Lower leg skin (tissue), 4 donors: ENCODE results near the gene KCNIP4. TPM values are rescaled to one million over a fixed set of nuclear protein-coding genes. Genes with fewer than 3 reads are reported as not detected.

ENCODE experiments used
- DNase-seq, 2 donors: peaks; one replicate each; pipeline ENCODE4 v3.0.0-alpha.2; 2019; ENCODE audit warnings: low spot score in 2 of 2
- H3K4me3 ChIP-seq: fragments of 200-600 bp; sonication (generic); 2 replicates; pipeline ENCODE4 v1.5.1; 2017; ENCODE audit warnings: mild to moderate bottlenecking, low read depth; ENCODE audit not compliant: poor library complexity, severe bottlenecking
- CTCF ChIP-seq, 3 donors: fragments of 450-650 bp; IDR thresholded peaks; one replicate each; pipeline ENCODE4 v1.5.1; 2016; ENCODE audit warnings: antibody characterized with exemption in 3 of 3, mild to moderate bottlenecking in 3 of 3, moderate library complexity in 2 of 3
- POLR2A ChIP-seq, 2 donors: fragments of 450-650 bp; IDR thresholded peaks; one replicate each; pipeline ENCODE4 v1.6.1; 2016 to 2017; ENCODE audit warnings: antibody characterized with exemption in 2 of 2, mild to moderate bottlenecking in 1 of 2, moderate library complexity in 1 of 2
- WGBS, 2 donors: methylation state at CpG; one replicate each; pipeline ENCODE4 v1.1.5; 2018; 5-methylcytosine and 5-hydroxymethylcytosine counted together
- intact Hi-C: fragments of 100-400 bp; cut with DNase I; formaldehyde crosslinking; loops from one replicate; pipeline ENCODE4 v1.15.0; 2023; ENCODE audit warnings: low total_unique reads
- total RNA-seq, 4 donors: library from RNA; depleted of rRNA; stranded (reverse); fragments of >200 nt; gene quantifications; one replicate each; pipeline ENCODE4 v1.1.0, GENCODE V29; 2016

KCNIP4 gene
- total RNA-seq, 4 donors from 2014 or later = not detected

- intact Hi-C loops = no loop called here
- H3K4me3 ChIP-seq = no peak overlapping the region
- no peak for TF ChIP-seq POLR2A (IDR thresholded peaks at IDR 0.05)
- TF ChIP-seq CTCF (IDR thresholded peaks at IDR 0.05) = no peak
- no peak for DNase-seq
- WGBS, 2 donors = 47 to 63% methylated on average over 7 of the region's 7 CpGs
Measured at GRCh38 chr4:21117541-21118180, 830.9 kb downstream of the KCNIP4 start.

DNA sequence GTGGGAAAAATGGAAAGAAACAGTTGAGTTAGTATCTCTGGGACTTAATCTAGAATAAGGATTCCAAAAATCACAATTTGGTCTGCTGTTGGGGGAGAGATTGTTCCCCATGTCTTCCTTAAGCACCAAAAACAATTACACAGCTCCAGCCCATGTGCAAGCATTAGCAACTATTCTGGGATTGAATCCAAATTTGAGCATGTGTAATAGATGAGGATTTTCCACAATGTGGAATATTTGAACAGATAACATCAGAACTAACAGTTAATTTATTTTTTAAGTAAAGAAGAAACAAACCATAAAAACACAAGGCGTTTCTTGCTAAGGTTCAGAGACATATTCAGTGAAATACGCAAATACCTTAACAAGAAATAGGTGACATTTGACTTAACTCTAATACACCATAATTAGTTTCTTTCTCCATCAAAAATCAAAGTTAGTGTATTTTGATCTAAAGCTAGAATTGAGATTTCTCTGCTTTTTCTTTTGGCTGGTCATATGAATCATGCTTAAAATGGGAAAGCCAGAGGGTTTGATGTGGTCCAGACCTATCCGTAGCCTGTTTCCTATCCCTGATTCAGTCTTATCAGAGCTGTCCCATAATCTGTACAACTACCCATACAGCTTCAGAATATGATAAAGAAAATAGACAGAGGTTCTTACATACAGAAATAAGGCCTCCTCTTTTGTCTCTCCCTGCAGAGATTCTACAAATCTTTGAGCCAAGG is 834.9 kb downstream of the KCNIP4 start:
- no peak overlapping the region for H3K4me3 ChIP-seq
- WGBS, 2 donors = 33 to 53% methylated on average over 3 of the region's 3 CpGs
- TF ChIP-seq CTCF (IDR thresholded peaks at IDR 0.05) (no peak), POLR2A (IDR thresholded peaks at IDR 0.05) (no peak)
- intact Hi-C loops = no loop called here
- DNase-seq = no peak

- DNase-seq = no peak
- intact Hi-C loops = no loop called here
Measured at GRCh38 chr4:21102667-21103066, 845.9 kb downstream of the KCNIP4 start.

DNA sequence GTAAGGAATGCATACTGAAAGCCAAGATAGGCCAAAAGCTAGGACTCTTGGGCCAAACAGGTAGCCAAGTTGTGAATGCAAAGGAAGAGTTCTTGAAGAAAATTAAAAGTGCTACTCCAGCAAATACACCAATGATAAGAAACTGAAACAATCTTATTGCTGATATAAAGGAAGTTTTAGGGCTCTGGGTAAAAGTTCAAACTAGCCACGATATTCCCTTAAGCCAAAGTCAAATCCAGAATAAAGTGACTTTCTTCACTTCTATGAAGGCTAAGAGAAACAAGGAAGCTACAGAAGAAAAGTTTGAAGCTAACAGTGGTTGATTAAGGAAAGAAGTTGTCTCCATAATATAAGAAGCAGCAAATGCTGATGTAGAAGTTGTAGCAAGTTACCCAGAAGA is 850.7 kb downstream of the KCNIP4 start:
- intact Hi-C loops = no loop called here
- no peak for DNase-seq
- TF ChIP-seq POLR2A (IDR thresholded peaks at IDR 0.05) = no peak
- TF ChIP-seq CTCF (IDR thresholded peaks at IDR 0.05) = no peak
- whole genome bisulfite sequencing, 2 donors = 73 to 74% methylated on average over 1 of the region's 1 CpG
- H3K4me3 ChIP-seq = no peak overlapping the region

More at GRCh38 chr4:21102667-21103066, 845.9 kb downstream of the KCNIP4 start:
- no peak overlapping the region for H3K4me3 ChIP-seq
- no peak for TF ChIP-seq POLR2A (IDR thresholded peaks at IDR 0.05)
- TF ChIP-seq CTCF (IDR thresholded peaks at IDR 0.05) = no peak

- no peak for DNase-seq
- 0% methylated on average over 1 of the region's 1 CpG for WGBS, 2 donors
- intact Hi-C loops = no loop called here
- no peak for TF ChIP-seq CTCF (IDR thresholded peaks at IDR 0.05)
- no peak for TF ChIP-seq POLR2A (IDR thresholded peaks at IDR 0.05)
- H3K4me3 ChIP-seq = no peak overlapping the region
Measured at GRCh38 chr4:21097026-21097425, 851.5 kb downstream of the KCNIP4 start.
